ENCODE data around the gene RPGRIP1L. TPM values are rescaled to one million over a fixed set of nuclear protein-coding genes. Genes with fewer than 3 reads are reported as not detected.

The RPGRIP1L gene
- total and polyA plus RNA-seq, 2 of the 8 experiments (the other 6 are each of a cell fraction or from before 2014, with no cell fraction given) = 4.0 to 13.7 TPM

- no peak overlapping the region for H3K9ac ChIP-seq (replicated peaks in 1 of 4; ENCODE audit: extremely low read depth in 1 of 4, low read depth in 3 of 4, low read length in 3 of 4)
- 90% methylated on average over 5 of the region's 5 CpGs; no CpG with 5 or more reads in 1 of the 2 experiments for WGBS, 2 experiments (ENCODE audit: extremely low coverage in 1 of 2, insufficient coverage in 1 of 2, insufficient read length in 1 of 2, insufficient replicate concordance in 2 of 2, low coverage in 1 of 2, low lambda C conversion rate in 2 of 2, missing lambda C conversion rate in 1 of 2)
- no peak overlapping the region for H3K4ac ChIP-seq (replicated peaks; ENCODE audit: insufficient read length, low read depth, low read length)
- no peak overlapping the region for H3K18ac ChIP-seq (ENCODE audit: extremely low read depth, low read length)
- H4K8ac ChIP-seq (ENCODE audit: extremely low read depth, insufficient read depth, low read length) = no peak overlapping the region
- H3K23ac ChIP-seq (ENCODE audit: insufficient read length) = no peak overlapping the region
- no peak for FAIRE-seq
- no peak overlapping the region for H3K4me3 ChIP-seq (ENCODE audit: extremely low read depth in 1 of 4, insufficient read depth in 2 of 4, low read depth in 3 of 4, low read length in 4 of 4)
- H2BK15ac ChIP-seq (ENCODE audit: low read length) = no peak overlapping the region
- H3K56ac ChIP-seq (replicated peaks; ENCODE audit: insufficient read length, low read depth, low read length) = no peak overlapping the region
- no peak overlapping the region for H2BK5ac ChIP-seq (ENCODE audit: low read depth, low read length)
- no peaks in the 10 kb centered on the region for H3K23me2 ChIP-seq (ENCODE audit: low read depth, low read length)
- no peak overlapping the region for H2BK12ac ChIP-seq (ENCODE audit: low read depth, low read length)
- H3K27ac ChIP-seq (ENCODE audit: low read depth, low read length) = no peak overlapping the region
- ChIA-PET CTCF (ENCODE audit: partially characterized antibody) (no interaction called here), POLR2A (ENCODE audit: partially characterized antibody) (no interaction called here)
- no peak overlapping the region for H2AK5ac ChIP-seq (ENCODE audit: low read depth, low read length)
- H2BK120ac ChIP-seq (replicated peaks; ENCODE audit: low read depth, low read length) = no peak overlapping the region
- no peaks in the 10 kb centered on the region for H3K79me2 ChIP-seq (ENCODE audit: control insufficient read depth in 1 of 2, insufficient read depth in 2 of 2, low read length in 2 of 2)
- H4K91ac ChIP-seq (replicated peaks; ENCODE audit: insufficient read length, low read length) = no peak overlapping the region
- no peak overlapping the region for H3K14ac ChIP-seq (ENCODE audit: insufficient read length)
- H2BK20ac ChIP-seq (ENCODE audit: low read length) = no peak overlapping the region
- no peaks in the 10 kb centered on the region for H3K27me3 ChIP-seq (replicated peaks in 1 of 4; ENCODE audit: control insufficient read depth in 3 of 4, extremely low read depth in 1 of 4, insufficient read depth in 3 of 4, low read length in 3 of 4)
- H3K4me2 ChIP-seq (ENCODE audit: insufficient read depth in 1 of 2, low read depth in 2 of 2, low read length in 2 of 2) = no peak overlapping the region
- H3K4me1 ChIP-seq (replicated peaks in 1 of 4; ENCODE audit: control insufficient read depth in 3 of 4, insufficient read depth in 4 of 4, low read length in 3 of 4) = no peaks in the 10 kb centered on the region
- H4K5ac ChIP-seq (ENCODE audit: insufficient read length, low read depth, low read length) = no peak overlapping the region
- no peaks in the 10 kb centered on the region; a peak in 1 of 8 replicates for H3K36me3 ChIP-seq (ENCODE audit: control insufficient read depth in 2 of 4, insufficient read depth in 4 of 4, low read length in 3 of 4)
- no peak overlapping the region for H2AFZ ChIP-seq (ENCODE audit: low read length)
- no peak for DNase-seq (ENCODE audit: low read depth in 1 of 2, low spot score in 2 of 2)
- no peaks in the 10 kb centered on the region for H4K20me1 ChIP-seq (replicated peaks in 1 of 2; ENCODE audit: control insufficient read depth in 1 of 2, insufficient read depth in 2 of 2, low read length in 2 of 2)
- H3K9me3 ChIP-seq (ENCODE audit: insufficient read depth in 2 of 2, low read depth in 1 of 2, low read length in 1 of 2) = no peaks in the 10 kb centered on the region
- no peaks in the 10 kb centered on the region for H3K79me1 ChIP-seq (ENCODE audit: low read depth, low read length)
- TF ChIP-seq SIX5 (IDR thresholded peaks at IDR 0.05; ENCODE audit: low read depth, low read length) (no peak), RFX5 (IDR thresholded peaks at IDR 0.05; ENCODE audit: borderline replicate concordance, low read depth, low read length) (no peak), SRF (IDR thresholded peaks at IDR 0.05; ENCODE audit: low read depth, low read length) (no peak), RXRA (IDR thresholded peaks at IDR 0.05; ENCODE audit: insufficient read depth, low read depth, low read length) (no peak), TEAD4 (IDR thresholded peaks at IDR 0.05; ENCODE audit: low read depth, low read length) (no peak), SIRT6 (IDR thresholded peaks at IDR 0.05; ENCODE audit: low read length) (no peak), KDM1A (IDR thresholded peaks at IDR 0.05; ENCODE audit: borderline replicate concordance, low read length) (no peak), CTBP2 (IDR thresholded peaks at IDR 0.05; ENCODE audit: borderline replicate concordance, insufficient read depth, insufficient read length, low read length) (no peak), TBP (IDR thresholded peaks at IDR 0.05; ENCODE audit: low read depth, low read length) (no peak)
These were observed 104.1 kb downstream of the RPGRIP1L start for GRCh38 chr16:53599548-53599947.

All from H1 (cell line).